NCI-H2107 treated with DMSO at 0.1 percent for 48 hours (cell line): ENCODE data around the gene TMUB1.
A peak's percentile ranks its signal among the peaks of the same experiment; 100 is the strongest.

ENCODE experiments used
- DNase-seq: peaks from one replicate; lab custom pipeline; 2025; ENCODE audit not compliant: unreplicated experiment; lab: John Stamatoyannopoulos, UW

Gene TMUB1

DNA sequence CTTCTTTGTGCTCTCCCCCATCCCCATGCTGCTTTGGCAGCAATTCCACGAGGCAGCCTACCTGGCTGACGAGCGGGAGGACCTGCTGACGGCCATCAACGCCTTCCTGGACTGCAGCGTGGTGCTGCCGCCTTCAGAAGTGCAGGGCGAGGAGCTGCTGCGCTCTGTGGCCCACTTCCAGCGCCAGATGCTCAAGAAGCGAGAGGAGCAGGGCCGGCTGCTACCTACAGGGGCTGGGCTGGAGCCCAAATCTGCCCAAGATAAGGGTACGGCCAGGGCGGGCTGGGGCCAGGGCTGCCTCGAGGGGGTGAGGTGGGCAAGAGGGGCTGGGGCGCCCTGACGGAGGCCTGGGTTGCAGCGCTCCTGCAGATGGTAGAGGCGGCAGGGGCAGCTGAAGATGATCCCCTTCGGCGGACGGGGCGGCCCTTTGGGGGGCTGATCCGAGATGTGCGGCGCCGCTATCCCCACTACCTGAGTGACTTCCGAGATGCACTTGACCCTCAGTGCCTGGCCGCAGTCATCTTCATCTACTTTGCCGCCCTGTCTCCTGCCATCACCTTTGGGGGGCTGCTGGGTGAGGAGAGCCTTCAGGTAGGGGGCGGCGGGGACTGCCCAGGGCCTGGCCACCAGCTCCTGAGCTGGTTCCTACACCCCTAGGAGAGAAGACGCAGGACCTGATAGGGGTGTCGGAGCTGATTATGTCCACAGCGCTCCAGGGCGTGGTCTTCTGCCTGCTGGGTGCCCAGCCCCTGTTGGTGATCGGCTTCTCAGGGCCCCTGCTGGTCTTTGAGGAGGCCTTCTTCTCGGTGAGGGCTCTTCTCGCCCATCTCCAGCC lies 12.0 kb downstream of the TMUB1 start:
- DNase-seq: no peak

DNA sequence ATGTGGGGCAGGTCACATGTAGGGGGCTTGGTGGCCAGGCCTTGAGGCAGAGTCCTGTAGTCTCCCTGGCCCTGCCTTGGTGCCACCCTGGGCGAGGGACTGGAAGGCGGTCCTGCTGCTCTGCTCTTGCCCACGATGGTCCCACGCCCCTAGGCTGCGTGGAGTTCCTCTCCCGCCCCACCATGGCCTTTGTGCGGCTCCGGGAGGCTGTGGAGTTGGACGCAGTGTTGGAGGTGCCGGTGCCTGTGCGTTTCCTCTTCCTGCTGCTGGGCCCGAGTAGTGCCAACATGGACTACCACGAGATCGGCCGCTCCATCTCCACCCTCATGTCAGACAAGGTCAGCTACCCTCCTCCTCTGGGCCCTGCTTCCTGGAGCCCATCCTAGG lies 12.7 kb downstream of the TMUB1 start:
- DNase-seq: no peak

DNA sequence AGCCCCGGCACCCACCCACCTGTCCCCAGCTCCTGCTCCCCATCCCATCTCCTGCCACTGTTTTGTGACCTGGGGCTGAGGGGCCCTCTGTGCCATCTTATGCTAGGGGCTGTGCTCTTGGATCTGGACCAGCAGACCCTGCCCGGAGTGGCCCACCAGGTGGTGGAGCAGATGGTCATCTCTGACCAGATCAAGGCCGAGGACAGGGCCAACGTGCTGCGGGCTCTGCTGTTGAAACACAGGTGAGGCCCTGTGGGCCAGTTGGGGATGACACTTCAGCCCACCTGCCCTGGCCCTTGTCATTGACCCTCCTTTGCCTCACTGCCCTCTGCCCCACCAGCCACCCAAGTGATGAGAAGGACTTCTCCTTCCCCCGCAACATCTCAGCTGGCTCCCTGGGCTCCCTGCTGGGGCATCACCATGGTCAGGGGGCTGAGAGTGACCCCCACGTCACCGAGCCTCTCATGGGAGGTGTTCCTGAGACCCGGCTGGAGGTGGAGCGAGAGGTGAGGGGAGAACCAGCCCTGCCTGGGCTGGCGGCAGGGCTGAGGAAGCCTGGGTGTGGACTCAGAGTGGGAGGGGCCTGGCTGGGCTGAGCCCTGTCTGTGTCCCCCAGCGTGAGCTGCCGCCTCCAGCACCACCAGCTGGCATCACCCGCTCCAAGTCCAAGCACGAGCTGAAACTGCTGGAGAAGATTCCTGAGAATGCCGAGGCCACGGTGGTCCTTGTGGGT lies 13.3 kb downstream of the TMUB1 start:
- no peak for DNase-seq

DNA sequence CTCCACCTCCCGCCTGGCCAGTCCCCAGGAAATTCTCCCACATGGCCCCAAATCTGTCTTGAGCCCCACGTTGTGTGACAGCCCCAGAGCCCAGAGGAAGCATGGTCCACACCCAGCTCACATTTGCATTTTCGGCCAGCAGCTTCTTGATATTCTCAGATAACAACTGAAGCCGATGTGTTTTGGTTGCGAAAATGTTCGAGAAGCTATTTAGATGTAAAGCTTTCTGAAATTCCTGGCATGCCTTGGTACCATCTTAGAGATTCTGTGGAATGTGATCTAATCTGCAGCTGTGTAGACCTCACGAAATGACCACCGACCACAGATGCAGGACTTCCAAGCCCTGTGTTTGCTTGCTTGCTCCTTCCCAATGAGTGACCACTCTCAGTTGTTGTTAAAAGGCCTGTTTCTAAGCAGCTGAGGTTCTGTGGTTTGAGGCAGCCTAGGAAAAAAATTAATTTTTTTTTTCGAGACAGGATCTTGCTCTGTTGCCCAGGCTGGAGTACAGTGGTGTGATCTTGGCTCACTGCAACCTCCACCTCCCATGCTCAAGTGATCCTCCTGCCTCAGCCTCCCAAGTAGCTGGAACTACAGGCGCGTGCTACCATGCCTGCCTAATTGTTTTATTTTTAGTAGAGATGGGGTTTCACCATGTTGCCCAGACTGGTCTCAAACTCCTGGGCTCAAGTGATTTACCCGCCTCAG lies 15.1 kb downstream of the TMUB1 start:
- DNase-seq: no peak

DNA sequence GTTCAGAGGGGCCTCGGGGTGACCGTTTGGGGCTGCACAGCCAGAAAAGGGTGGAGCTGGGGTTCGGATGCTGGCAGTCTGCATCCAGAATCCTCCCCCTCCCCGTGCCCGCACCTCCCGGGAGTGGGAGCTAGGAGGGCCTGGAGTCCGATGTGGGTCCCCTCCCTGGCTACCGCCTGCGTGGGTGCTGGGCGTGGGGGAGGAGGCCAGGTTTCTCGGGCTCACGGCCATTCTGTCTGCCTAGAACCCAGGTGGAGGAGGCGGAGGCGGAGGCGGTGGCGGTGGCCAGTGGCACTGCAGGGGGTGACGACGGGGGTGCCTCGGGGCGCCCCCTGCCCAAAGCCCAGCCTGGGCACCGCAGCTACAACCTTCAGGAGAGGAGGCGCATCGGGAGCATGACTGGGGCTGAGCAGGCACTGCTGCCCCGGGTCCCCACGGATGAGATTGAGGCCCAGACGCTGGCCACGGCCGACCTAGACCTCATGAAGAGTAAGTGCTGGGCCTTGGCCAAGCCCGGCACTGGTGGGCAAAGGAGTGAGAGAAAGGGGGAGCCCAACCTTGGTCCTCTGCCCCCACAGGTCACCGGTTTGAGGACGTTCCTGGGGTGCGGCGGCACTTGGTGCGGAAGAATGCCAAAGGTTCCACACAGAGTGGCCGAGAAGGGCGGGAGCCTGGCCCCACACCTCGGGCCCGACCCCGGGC lies 16.9 kb downstream of the TMUB1 start:
- DNase-seq: no peak

GRCh38 chr7:151065516-151065915 lies 17.8 kb downstream of the TMUB1 start:
- DNase-seq: no peak

DNA sequence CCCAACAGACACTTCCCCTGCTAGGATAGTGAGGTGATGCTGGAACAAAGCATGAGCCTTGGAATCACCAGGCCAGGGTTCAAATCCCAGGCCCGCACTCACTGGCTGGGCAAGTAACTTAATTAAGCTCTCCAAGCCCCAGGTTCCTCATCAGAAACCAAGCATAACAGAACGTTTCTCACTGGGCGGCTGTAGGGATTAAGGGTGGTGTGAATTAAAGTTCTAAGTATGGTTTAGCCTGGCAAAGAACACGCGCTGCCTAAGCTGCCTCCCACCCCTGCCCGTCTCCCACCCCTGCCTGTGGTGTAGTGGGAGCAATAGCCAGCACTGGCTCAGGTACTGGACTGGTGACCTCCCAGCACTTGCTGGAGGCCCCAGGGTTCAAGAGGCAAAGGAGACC lies 18.3 kb downstream of the TMUB1 start:
- DNase-seq: no peak

DNA sequence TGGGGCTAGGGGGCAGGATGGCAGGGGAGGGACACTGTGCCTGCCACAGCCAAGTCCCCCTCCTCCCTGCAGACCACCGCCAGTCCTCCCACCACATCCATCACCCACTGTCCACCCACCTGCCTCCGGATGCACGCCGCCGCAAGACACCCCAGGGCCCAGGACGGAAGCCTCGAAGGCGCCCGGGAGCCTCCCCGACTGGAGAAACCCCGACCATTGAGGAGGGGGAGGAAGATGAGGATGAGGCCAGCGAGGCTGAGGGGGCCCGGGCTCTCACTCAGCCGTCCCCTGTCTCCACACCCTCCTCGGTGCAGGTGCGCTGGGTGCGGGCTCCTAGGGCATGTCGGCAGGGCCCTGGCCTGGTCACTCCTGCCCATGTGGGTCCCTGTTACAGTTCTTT lies 18.8 kb downstream of the TMUB1 start:
- DNase-seq: no peak

DNA sequence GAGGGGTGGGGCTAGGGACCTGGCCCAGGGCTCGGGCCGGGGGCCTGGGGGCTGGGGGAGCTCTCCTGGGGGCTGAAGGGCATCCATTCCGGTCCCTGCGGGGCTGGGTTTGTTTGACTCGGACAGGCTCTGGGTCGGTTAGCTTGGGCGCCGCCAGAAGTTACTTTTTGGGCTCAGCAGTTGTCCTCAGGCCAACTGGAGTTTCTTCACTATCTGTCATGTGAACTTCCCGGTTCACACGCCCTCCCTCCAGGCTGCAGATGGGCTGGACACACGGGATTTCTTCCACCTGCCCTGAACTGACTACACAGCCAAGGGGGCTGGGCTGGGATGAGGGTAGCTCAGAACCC lies 20.1 kb downstream of the TMUB1 start:
- no peak for DNase-seq

- no peak for DNase-seq
Observed at GRCh38 chr7:151062399-151063211, 20.7 kb downstream of the TMUB1 start.

GRCh38 chr7:151062111-151062398 lies 21.2 kb downstream of the TMUB1 start:
- no peak for DNase-seq

- no peak for DNase-seq
Observed at GRCh38 chr7:151061213-151062110, 21.8 kb downstream of the TMUB1 start.

GRCh38 chr7:151060416-151061212 lies 22.7 kb downstream of the TMUB1 start:
- DNase-seq: no peak

GRCh38 chr7:151060113-151060415 lies 23.2 kb downstream of the TMUB1 start:
- DNase-seq: no peak

GRCh38 chr7:151059367-151060112 lies 23.8 kb downstream of the TMUB1 start, which contains the start of gene SLC4A2:
TSS of gene SLC4A2 (plus strand) at chr7:151059589. CDS start at chr7:151061988, 2,399 bp downstream.
- no peak for DNase-seq

DNA sequence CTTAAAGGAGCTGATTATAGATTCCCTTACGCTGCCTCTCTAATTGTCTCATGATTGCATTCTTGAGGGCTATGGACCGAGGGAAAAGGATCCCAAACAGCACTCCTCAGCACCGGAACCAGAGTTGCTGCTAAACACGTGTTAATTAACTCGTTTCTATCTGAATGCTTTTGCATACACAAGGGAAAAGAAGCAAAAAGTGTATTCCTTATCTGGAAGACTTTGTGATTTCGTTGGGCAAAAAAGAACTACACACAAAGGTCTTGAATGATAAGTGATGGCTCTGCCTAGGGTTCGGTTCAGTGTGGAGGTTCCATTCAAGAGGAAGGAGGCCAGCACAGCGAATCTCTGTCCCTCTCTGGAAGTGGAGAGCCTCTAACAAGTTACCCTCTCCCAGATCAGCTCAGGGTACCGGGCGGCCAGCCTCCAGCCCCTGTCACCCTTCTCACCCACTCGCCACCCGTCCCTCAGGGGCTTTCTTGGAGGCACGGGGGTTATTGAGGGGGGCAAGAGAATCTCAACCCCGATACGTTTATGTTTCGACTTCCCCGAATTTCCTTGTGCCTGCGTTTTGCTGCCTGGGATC lies 24.4 kb downstream of the TMUB1 start:
- DNase-seq: no peak

GRCh38 chr7:151057989-151058780 lies 25.1 kb downstream of the TMUB1 start:
- peak; percentile 98 for DNase-seq
